Measurements from ENCODE around the gene ATXN1. TPM values are rescaled to one million over a fixed set of nuclear protein-coding genes. Genes with fewer than 3 reads are reported as not detected.
"Not testable (repeated sequence)": the region's sequence is repeated elsewhere in the genome, so short reads cannot be mapped to it uniquely, and the experiment has no call there.

Gene ATXN1
- polyA plus RNA-seq, 4 donors = 4.6 to 16.5 (median 5.9) TPM

DNA sequence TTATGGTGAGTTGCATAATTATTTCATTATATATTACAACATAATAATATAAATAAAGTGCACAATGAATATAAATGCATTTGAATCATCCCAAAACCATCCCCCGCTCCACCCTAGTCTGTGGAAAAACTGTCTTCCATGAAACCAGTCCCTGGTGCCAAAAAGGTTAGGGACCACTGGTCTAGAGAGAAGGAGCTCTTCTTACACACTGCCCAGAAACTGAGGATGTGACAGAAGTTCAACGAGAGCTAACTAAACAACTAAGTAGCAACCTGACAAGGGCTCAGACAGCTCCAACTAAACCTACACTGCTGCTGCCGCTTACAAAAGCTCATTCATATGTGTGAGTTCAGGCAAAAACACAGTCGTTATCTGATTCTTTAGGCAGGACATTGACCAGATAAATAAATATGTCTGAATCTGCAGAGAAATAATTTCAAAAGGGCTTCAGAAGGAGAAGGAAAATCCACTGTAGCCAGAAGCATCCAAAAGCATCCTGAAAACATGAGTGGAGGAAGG, 125.9 kb downstream of the ATXN1 start:
- 92 to 98% (median 96%) methylated on average over 4 of the region's 4 CpGs for WGBS, 3 donors
- H3K4me1 ChIP-seq (ENCODE audit: control insufficient read depth in 3 of 3, insufficient read depth in 2 of 3, low read depth in 1 of 3, low read length in 2 of 3) = peaks cover 0 to 4% (median 0%) of the 10 kb centered on the region in 3 donors
- peak overlapping the region in 1 of 3 donors; percentile 31 for H3K27ac ChIP-seq (ENCODE audit: low read depth in 1 of 3, low read length in 2 of 3)
- DNase-seq = no peak
- no peak for FAIRE-seq
- H3K4me3 ChIP-seq (ENCODE audit: low read depth in 1 of 3, low read length in 3 of 3) = no peak overlapping the region
- H3K27me3 ChIP-seq (ENCODE audit: control insufficient read depth in 3 of 3, insufficient read depth in 3 of 3, low read length in 3 of 3) = no peaks in the 10 kb centered on the region
- H3K9me3 ChIP-seq (ENCODE audit: control insufficient read depth in 2 of 2, insufficient read depth in 1 of 2, low read depth in 1 of 2, low read length in 1 of 2) = no peaks in the 10 kb centered on the region
- peaks cover 0 to 3% (median 0%) of the 10 kb centered on the region in 3 donors for H3K36me3 ChIP-seq (ENCODE audit: control insufficient read depth in 3 of 3, insufficient read depth in 2 of 3, low read depth in 1 of 3, low read length in 3 of 3)

DNA sequence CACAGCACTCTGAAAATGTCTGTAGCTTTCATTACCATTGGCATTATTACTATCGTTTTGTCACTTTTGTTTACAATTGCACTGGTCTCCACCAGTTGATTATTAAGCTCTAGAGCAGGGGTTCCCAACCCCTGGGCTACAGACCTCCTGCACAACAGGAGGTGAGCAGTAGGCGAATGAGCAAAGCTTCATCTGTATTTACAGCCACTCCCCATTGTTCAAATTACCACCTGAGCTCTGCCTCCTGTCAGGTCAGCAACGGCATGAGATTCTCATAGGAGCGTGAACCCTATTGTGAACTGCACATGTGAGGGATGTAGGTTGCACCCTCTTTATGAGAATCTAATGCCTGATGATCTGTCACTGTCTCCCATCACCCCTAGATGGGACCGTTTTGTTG, 126.4 kb downstream of the ATXN1 start:
- peaks cover 0 to 4% (median 0%) of the 10 kb centered on the region in 3 donors for H3K4me1 ChIP-seq (ENCODE audit: control insufficient read depth in 3 of 3, insufficient read depth in 2 of 3, low read depth in 1 of 3, low read length in 2 of 3)
- no peak for FAIRE-seq
- no peaks in the 10 kb centered on the region for H3K27me3 ChIP-seq (ENCODE audit: control insufficient read depth in 3 of 3, insufficient read depth in 3 of 3, low read length in 3 of 3)
- DNase-seq = no peak
- H3K27ac ChIP-seq (ENCODE audit: low read depth in 1 of 3, low read length in 2 of 3) = no peak overlapping the region
- 82 to 88% (median 85%) methylated on average over 5 of the region's 5 CpGs for WGBS, 3 donors
- H3K9me3 ChIP-seq (ENCODE audit: control insufficient read depth in 2 of 2, insufficient read depth in 1 of 2, low read depth in 1 of 2, low read length in 1 of 2) = no peaks in the 10 kb centered on the region
- H3K36me3 ChIP-seq (ENCODE audit: control insufficient read depth in 3 of 3, insufficient read depth in 2 of 3, low read depth in 1 of 3, low read length in 3 of 3) = peaks cover 0 to 3% (median 0%) of the 10 kb centered on the region in 3 donors
- no peak overlapping the region for H3K4me3 ChIP-seq (ENCODE audit: low read depth in 1 of 3, low read length in 3 of 3)

GRCh38 chr6:16633961-16634360, 127.3 kb downstream of the ATXN1 start:
- Histone ChIP-seq H3K9me3 (ENCODE audit: control insufficient read depth in 2 of 2, insufficient read depth in 1 of 2, low read depth in 1 of 2, low read length in 1 of 2) (no peaks in the 10 kb centered on the region), H3K4me3 (ENCODE audit: low read depth in 1 of 3, low read length in 3 of 3) (no peak overlapping the region), H3K4me1 (ENCODE audit: control insufficient read depth in 3 of 3, insufficient read depth in 2 of 3, low read depth in 1 of 3, low read length in 2 of 3) (peaks cover 0 to 4% (median 0%) of the 10 kb centered on the region in 3 donors), H3K27me3 (ENCODE audit: control insufficient read depth in 3 of 3, insufficient read depth in 3 of 3, low read length in 3 of 3) (no peaks in the 10 kb centered on the region), H3K27ac (ENCODE audit: low read depth in 1 of 3, low read length in 2 of 3) (no peak overlapping the region), H3K36me3 (ENCODE audit: control insufficient read depth in 3 of 3, insufficient read depth in 2 of 3, low read depth in 1 of 3, low read length in 3 of 3) (no peaks in the 10 kb centered on the region)
- FAIRE-seq = no peak
- 76 to 92% (median 88%) methylated on average over 1 of the region's 1 CpG for WGBS, 3 donors
- no peak for DNase-seq

DNA sequence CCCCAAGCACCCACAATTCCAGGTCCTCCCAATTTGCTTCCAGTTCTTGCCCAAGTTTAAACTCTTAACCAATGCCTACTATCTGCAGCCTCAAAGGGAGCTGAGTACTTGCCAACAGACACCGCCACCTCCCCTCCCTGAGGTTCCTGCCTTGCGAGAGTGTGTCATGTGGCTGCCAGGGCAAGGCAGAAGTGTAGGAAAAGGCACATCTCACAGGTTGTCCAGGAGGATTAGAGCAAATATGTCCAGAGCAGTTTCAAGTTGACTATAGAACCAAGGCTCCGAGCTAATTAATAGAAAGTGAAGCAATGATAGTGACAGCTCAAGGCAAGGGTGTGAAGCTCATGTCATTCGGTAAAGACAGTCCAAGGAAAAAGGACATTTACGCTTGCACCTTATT, 127.8 kb downstream of the ATXN1 start:
- H3K27me3 ChIP-seq (ENCODE audit: control insufficient read depth in 3 of 3, insufficient read depth in 3 of 3, low read length in 3 of 3) = no peaks in the 10 kb centered on the region
- 92 to 93% (median 93%) methylated on average over 5 of the region's 5 CpGs for WGBS, 3 donors
- H3K4me3 ChIP-seq (ENCODE audit: low read depth in 1 of 3, low read length in 3 of 3) = no peak overlapping the region
- H3K9me3 ChIP-seq (ENCODE audit: control insufficient read depth in 2 of 2, insufficient read depth in 1 of 2, low read depth in 1 of 2, low read length in 1 of 2) = no peaks in the 10 kb centered on the region
- peaks cover 0 to 4% (median 0%) of the 10 kb centered on the region in 3 donors for H3K4me1 ChIP-seq (ENCODE audit: control insufficient read depth in 3 of 3, insufficient read depth in 2 of 3, low read depth in 1 of 3, low read length in 2 of 3)
- no peak for DNase-seq
- H3K36me3 ChIP-seq (ENCODE audit: control insufficient read depth in 3 of 3, insufficient read depth in 2 of 3, low read depth in 1 of 3, low read length in 3 of 3) = no peaks in the 10 kb centered on the region
- no peak for FAIRE-seq
- H3K27ac ChIP-seq (ENCODE audit: low read depth in 1 of 3, low read length in 2 of 3) = no peak overlapping the region

- DNase-seq (no peak), FAIRE-seq (no peak)
- Histone ChIP-seq H3K36me3 (ENCODE audit: control insufficient read depth in 3 of 3, insufficient read depth in 2 of 3, low read depth in 1 of 3, low read length in 3 of 3) (no peaks in the 10 kb centered on the region), H3K4me3 (ENCODE audit: low read depth in 1 of 3, low read length in 3 of 3) (no peak overlapping the region), H3K4me1 (ENCODE audit: control insufficient read depth in 3 of 3, insufficient read depth in 2 of 3, low read depth in 1 of 3, low read length in 2 of 3) (peaks cover 0 to 4% (median 0%) of the 10 kb centered on the region in 3 donors), H3K9me3 (ENCODE audit: control insufficient read depth in 2 of 2, insufficient read depth in 1 of 2, low read depth in 1 of 2, low read length in 1 of 2) (no peaks in the 10 kb centered on the region), H3K27me3 (ENCODE audit: control insufficient read depth in 3 of 3, insufficient read depth in 3 of 3, low read length in 3 of 3) (no peaks in the 10 kb centered on the region), H3K27ac (ENCODE audit: low read depth in 1 of 3, low read length in 2 of 3) (no peak overlapping the region)
- 85 to 91% (median 91%) methylated on average over 4 of the region's 4 CpGs for WGBS, 3 donors
Observed at GRCh38 chr6:16632101-16632500, 129.2 kb downstream of the ATXN1 start.

DNA sequence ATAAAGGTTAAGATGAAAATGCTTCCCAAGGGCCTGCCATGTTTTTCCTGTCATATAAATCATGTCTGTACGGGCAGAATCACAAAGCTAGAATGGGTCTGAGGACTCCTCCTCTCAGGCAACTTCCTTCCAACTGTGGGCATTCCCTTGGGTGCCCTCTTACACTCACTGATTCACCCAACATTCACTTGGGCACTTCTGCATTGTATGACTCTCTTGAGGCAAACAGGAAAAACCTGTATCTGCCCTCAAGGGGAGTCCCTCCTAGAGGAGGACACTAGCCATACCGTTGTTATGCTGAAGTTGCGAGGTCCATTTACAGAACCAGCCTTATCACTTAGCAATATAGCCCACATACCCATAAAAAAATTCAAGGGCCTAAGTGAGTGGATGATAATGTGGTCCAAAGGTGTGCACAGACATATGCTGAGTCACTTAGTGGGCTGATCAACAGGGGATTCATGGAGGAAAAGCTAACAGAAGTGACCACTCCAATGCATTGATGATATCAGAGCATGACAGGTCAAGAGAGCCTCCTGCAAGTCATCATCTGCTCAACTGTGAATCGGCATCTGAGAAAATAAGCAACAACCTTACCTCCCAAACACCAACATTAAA, 131.1 kb downstream of the ATXN1 start:
- no peaks in the 10 kb centered on the region for H3K36me3 ChIP-seq (ENCODE audit: control insufficient read depth in 3 of 3, insufficient read depth in 2 of 3, low read depth in 1 of 3, low read length in 3 of 3)
- WGBS, 3 donors = 75 to 93% (median 89%) methylated on average over 4 of the region's 4 CpGs
- no peak overlapping the region for H3K27ac ChIP-seq (ENCODE audit: low read depth in 1 of 3, low read length in 2 of 3)
- no peaks in the 10 kb centered on the region for H3K9me3 ChIP-seq (ENCODE audit: control insufficient read depth in 2 of 2, insufficient read depth in 1 of 2, low read depth in 1 of 2, low read length in 1 of 2)
- no peak for DNase-seq
- FAIRE-seq = no peak
- no peaks in the 10 kb centered on the region for H3K4me1 ChIP-seq (ENCODE audit: control insufficient read depth in 3 of 3, insufficient read depth in 2 of 3, low read depth in 1 of 3, low read length in 2 of 3)
- H3K4me3 ChIP-seq (ENCODE audit: low read depth in 1 of 3, low read length in 3 of 3) = no peak overlapping the region
- no peaks in the 10 kb centered on the region for H3K27me3 ChIP-seq (ENCODE audit: control insufficient read depth in 3 of 3, insufficient read depth in 3 of 3, low read length in 3 of 3)

DNA sequence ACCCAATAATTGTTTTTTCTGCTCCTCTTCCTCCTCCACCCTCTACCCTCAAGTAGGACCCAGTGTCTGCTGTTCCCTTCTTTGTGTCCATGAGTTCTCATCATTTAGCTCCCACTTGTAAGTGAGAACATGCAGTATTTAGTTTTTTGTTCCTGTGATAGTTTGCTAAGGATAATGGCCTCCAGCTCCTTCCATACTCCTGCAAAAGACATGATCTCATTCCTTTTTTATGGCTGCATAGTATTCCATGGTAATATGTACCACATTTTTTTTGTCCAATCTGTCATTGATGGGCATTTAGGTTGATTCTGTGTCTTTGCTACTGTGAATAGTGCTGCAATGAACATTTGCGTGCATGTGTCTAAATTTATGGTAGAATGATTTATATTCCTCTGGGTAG, 132.7 kb downstream of the ATXN1 start:
- not testable (repeated sequence) for FAIRE-seq; H3K36me3 ChIP-seq (ENCODE audit: control insufficient read depth in 3 of 3, insufficient read depth in 2 of 3, low read depth in 1 of 3, low read length in 3 of 3); H3K27ac ChIP-seq (ENCODE audit: low read depth in 1 of 3, low read length in 2 of 3); H3K27me3 ChIP-seq (ENCODE audit: control insufficient read depth in 3 of 3, insufficient read depth in 3 of 3, low read length in 3 of 3); H3K4me1 ChIP-seq (ENCODE audit: control insufficient read depth in 3 of 3, insufficient read depth in 2 of 3, low read depth in 1 of 3, low read length in 2 of 3); H3K4me3 ChIP-seq (ENCODE audit: low read depth in 1 of 3, low read length in 3 of 3); H3K9me3 ChIP-seq (ENCODE audit: control insufficient read depth in 2 of 2, insufficient read depth in 1 of 2, low read depth in 1 of 2, low read length in 1 of 2); DNase-seq
- 96 to 97% (median 96%) methylated on average over 1 of the region's 1 CpG for WGBS, 3 donors

DNA sequence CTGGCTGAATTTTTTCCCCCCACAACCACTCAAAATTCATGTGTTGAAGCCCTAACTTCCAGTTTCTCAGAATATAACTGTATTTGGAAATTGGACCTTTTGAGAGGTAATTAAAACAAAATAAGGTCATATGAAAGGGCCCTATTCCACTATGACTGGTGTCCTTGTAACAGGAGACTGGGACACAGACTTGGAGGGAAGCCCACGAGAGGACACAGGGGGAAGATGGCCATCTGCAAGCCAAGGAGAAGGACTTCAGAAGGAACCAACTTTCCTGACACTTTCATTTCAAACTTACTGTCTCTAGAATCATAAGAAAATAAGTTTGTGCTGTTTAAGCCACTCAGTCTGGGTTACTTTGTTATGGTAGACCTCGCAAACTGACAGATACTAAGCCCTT, 134.6 kb downstream of the ATXN1 start:
- no peak overlapping the region for H3K27ac ChIP-seq (ENCODE audit: low read depth in 1 of 3, low read length in 2 of 3)
- H3K4me3 ChIP-seq (ENCODE audit: low read depth in 1 of 3, low read length in 3 of 3) = no peak overlapping the region
- WGBS, 3 donors = 74 to 95% (median 83%) methylated on average over 2 of the region's 2 CpGs
- no peaks in the 10 kb centered on the region for H3K4me1 ChIP-seq (ENCODE audit: control insufficient read depth in 3 of 3, insufficient read depth in 2 of 3, low read depth in 1 of 3, low read length in 2 of 3)
- no peak for DNase-seq
- no peaks in the 10 kb centered on the region for H3K27me3 ChIP-seq (ENCODE audit: control insufficient read depth in 3 of 3, insufficient read depth in 3 of 3, low read length in 3 of 3)
- H3K36me3 ChIP-seq (ENCODE audit: control insufficient read depth in 3 of 3, insufficient read depth in 2 of 3, low read depth in 1 of 3, low read length in 3 of 3) = no peaks in the 10 kb centered on the region
- FAIRE-seq = no peak
- H3K9me3 ChIP-seq (ENCODE audit: control insufficient read depth in 2 of 2, insufficient read depth in 1 of 2, low read depth in 1 of 2, low read length in 1 of 2) = no peaks in the 10 kb centered on the region

Data from small intestine (tissue), 7 donors.